PFSK-1 (cell line): ENCODE results near the gene PCSK6.

Experiments used
- FOXP2 ChIP-seq: optimal IDR thresholded peaks from 2 replicates; pipeline ENCODE3; 2011; ENCODE audit warnings: borderline replicate concordance, control low read depth, inconsistent platforms; ENCODE audit not compliant: insufficient read depth; ENCODE audit errors: extremely low read length, extremely low read depth
- POLR2AphosphoS5 ChIP-seq: IDR thresholded peaks from 2 replicates; pipeline ENCODE4 v1.6.1; 2012; ENCODE audit warnings: low read depth, mild to moderate bottlenecking, control low read depth, low read length, moderate library complexity
- REST ChIP-seq, 2 experiments: IDR thresholded peaks; 2 replicates each; pipeline versions ENCODE4 v1.6.1 to v1.8.0; 2011 to 2012; ENCODE audit warnings: low read depth in 2 of 2, low read length in 2 of 2, control low read depth in 1 of 2, inconsistent platforms in 1 of 2, mild to moderate bottlenecking in 1 of 2, moderate library complexity in 1 of 2; ENCODE audit not compliant: insufficient read depth in 1 of 2
- SIN3A ChIP-seq: IDR thresholded peaks from 2 replicates; pipeline ENCODE4 v1.6.1; 2012; ENCODE audit warnings: mild to moderate bottlenecking, low read length, moderate library complexity, borderline replicate concordance; ENCODE audit not compliant: insufficient read depth
- TAF1 ChIP-seq: IDR thresholded peaks from 2 replicates; pipeline ENCODE4 v1.6.1; 2012; ENCODE audit warnings: low read length, control low read depth, borderline replicate concordance; ENCODE audit not compliant: insufficient read depth

PCSK6 gene

GRCh38 chr15:101472033-101472432 is 17.5 kb downstream of the PCSK6 start:
- TF ChIP-seq FOXP2: no peak
- TF ChIP-seq SIN3A: no peak
- no peak for TF ChIP-seq TAF1
- TF ChIP-seq REST (IDR thresholded peaks at IDR 0.05; ENCODE audit: insufficient read depth in 1 of 2, low read depth in 2 of 2, low read length in 2 of 2): no peak
- TF ChIP-seq POLR2AphosphoS5: no peak

- no peak for TF ChIP-seq SIN3A
- TF ChIP-seq REST (IDR thresholded peaks at IDR 0.05; ENCODE audit: insufficient read depth in 1 of 2, low read depth in 2 of 2, low read length in 2 of 2): no peak
- TF ChIP-seq FOXP2: no peak
- TF ChIP-seq TAF1: no peak
- no peak for TF ChIP-seq POLR2AphosphoS5
Measured at GRCh38 chr15:101470548-101471239, 18.8 kb downstream of the PCSK6 start.

- no peak for TF ChIP-seq REST (IDR thresholded peaks at IDR 0.05; ENCODE audit: insufficient read depth in 1 of 2, low read depth in 2 of 2, low read length in 2 of 2)
- TF ChIP-seq FOXP2: no peak
- TF ChIP-seq TAF1: no peak
- TF ChIP-seq POLR2AphosphoS5: no peak
- no peak for TF ChIP-seq SIN3A
Measured at GRCh38 chr15:101469520-101470288, 19.8 kb downstream of the PCSK6 start.

GRCh38 chr15:101466188-101466587 is 23.3 kb downstream of the PCSK6 start:
- TF ChIP-seq TAF1: no peak
- TF ChIP-seq FOXP2: no peak

- TF ChIP-seq FOXP2 (no peak), REST (IDR thresholded peaks at IDR 0.05; ENCODE audit: insufficient read depth in 1 of 2, low read depth in 2 of 2, low read length in 2 of 2) (no peak), POLR2AphosphoS5 (no peak), SIN3A (no peak), TAF1 (no peak)
Measured at GRCh38 chr15:101464999-101465669, 24.4 kb downstream of the PCSK6 start.
